Stromal cell of bone marrow (primary cell): ENCODE data around the gene GPC6.
A peak's percentile ranks its signal among the peaks of the same experiment; 100 is the strongest.
"Not testable (repeated sequence)": the region's sequence is repeated elsewhere in the genome, so short reads cannot be mapped to it uniquely, and the experiment has no call there.

Experiments
- DNase-seq: peaks from one replicate; pipeline ENCODE4 v3.0.0-alpha.2; 2012; ENCODE audit warnings: low read depth

Gene GPC6

DNA sequence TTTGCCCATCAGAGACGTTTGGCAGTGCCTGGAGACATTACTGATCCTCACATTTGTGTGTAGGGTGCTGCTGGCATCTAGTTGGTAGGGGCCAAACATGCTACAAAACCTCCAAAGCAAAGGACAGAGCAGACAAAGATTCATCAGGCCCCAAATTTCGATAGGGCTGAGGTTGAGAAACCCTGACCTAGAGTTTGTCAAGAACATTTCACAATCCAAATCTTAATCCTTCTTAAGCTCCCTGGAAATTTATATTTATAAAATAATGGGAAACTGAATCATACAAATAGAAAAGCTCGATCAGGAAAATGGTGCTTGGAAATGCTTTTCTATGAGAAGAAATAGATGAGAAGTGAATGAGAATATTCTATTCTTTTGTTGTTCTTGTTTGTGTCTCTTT lies 979.3 kb downstream of the GPC6 start:
- no peak for DNase-seq

- no peak for DNase-seq
Measured at GRCh38 chr13:94209117-94209516, 982.5 kb downstream of the GPC6 start.

- not testable (repeated sequence) for DNase-seq
Measured at GRCh38 chr13:94209913-94210312, 983.3 kb downstream of the GPC6 start.

- no peak for DNase-seq
Measured at GRCh38 chr13:94210816-94211215, 984.2 kb downstream of the GPC6 start.

DNA sequence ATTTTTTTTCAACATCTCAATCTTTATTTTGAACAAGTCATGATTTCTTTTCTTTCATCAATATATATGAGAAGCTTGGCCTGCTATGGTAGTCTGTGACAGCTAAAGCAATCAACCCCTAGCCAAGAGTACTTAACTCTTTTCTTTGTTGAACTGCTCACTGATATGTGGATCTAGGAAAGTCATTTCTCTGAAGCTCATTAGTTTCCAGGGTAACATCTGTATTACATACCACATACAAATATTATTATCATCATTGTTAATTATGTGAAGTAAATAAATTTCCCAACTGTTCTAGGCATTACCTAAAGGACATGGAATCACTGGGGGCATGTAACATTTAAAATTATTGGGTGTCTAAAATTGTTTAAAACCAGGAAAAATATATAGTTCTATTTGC lies 985.6 kb downstream of the GPC6 start:
- DNase-seq, result no peak

DNA sequence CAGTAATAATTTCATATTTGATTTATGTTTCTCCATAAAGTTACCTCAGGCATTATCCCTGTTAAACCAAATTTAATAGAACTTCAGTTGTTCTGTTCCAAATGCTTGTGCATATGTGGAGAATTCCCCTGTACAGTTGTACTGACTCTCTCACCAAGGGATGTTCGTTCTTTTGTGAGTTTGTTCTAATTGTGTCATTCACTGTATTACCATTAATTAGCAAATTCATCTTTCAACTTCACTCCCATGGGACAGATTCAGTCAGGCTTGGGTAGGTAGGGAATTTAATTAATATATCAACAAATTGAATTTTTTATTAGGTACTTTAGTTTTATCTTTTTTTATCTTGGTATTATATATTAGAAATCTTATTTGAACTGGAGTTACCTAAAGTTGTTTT lies 987.5 kb downstream of the GPC6 start:
- no peak for DNase-seq

DNA sequence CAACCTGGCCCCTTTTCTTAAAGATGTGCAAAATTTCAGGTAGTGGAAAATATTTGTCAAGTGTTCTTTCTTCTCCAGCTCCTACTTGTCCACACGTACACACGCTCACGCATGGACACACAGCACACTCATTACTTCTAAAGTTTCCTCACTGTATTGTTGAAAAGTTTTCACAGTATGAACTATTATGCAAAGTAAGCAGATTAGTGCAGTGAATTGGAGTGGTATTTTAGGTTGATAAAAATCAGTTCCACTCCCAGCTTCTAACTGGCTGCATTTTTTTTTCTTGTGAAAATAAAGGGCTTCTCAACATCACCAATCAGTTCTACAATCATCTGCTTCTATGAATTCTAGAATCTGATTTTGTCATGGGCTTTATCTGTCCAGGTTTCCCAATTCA lies 988.4 kb downstream of the GPC6 start:
- DNase-seq, result no peak

GRCh38 chr13:94216476-94216875 lies 989.9 kb downstream of the GPC6 start:
- DNase-seq, result no peak

DNA sequence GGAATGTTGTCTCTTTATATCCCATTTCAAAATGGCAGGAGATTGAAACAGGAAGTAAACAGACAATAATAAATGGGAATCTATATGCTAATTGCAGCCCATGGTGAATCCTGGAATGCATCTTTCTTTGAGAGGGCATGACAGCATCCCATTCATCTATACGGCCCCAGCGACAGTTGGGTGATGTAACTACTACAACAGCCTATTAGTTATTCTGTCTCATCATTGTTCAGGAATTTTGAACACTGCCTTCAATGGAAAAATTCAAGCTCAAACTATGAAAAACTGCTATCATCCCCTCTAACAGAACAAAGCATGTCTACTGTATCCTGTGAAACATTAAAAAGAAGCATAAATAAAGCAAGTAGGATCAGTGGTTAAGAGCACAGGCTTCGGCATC lies 990.8 kb downstream of the GPC6 start:
- no peak for DNase-seq

GRCh38 chr13:94218537-94218936 lies 991.9 kb downstream of the GPC6 start:
- DNase-seq, result no peak

GRCh38 chr13:94218951-94219350 lies 992.3 kb downstream of the GPC6 start:
- DNase-seq, result no peak

- no peak for DNase-seq
Measured at GRCh38 chr13:94224670-94225069, 998.1 kb downstream of the GPC6 start.

DNA sequence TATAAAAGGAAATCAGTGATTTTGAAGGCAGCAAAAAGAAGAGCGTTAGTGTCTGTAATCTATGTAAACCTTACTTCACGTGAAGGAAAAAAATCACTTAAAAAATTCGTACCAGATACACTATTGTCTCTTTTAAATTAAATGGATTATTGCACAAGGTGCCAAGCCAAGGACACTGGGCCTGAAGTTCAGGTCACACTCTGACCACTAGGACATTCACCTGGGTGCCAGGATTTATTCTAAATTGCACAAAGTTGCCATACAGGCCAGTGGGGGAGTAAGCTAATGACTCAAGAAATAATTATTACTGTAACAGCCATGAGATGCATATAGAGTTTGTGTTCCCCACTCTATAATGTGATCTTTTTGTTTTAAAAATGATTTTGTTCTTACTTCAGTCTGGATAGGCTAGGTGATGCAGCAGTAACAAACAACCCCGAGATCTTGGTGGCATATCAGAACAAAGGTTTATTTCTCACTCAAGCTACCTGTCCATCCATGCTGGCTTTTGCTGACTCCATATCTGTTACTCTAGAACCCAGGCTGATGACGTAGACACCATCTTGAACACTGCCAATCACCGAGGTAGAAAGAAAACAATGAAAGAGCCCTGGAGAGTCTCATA lies 1000.8 kb downstream of the GPC6 start:
- no peak for DNase-seq

GRCh38 chr13:94228763-94229162 lies 1002.2 kb downstream of the GPC6 start:
- DNase-seq, result peak; percentile 38

DNA sequence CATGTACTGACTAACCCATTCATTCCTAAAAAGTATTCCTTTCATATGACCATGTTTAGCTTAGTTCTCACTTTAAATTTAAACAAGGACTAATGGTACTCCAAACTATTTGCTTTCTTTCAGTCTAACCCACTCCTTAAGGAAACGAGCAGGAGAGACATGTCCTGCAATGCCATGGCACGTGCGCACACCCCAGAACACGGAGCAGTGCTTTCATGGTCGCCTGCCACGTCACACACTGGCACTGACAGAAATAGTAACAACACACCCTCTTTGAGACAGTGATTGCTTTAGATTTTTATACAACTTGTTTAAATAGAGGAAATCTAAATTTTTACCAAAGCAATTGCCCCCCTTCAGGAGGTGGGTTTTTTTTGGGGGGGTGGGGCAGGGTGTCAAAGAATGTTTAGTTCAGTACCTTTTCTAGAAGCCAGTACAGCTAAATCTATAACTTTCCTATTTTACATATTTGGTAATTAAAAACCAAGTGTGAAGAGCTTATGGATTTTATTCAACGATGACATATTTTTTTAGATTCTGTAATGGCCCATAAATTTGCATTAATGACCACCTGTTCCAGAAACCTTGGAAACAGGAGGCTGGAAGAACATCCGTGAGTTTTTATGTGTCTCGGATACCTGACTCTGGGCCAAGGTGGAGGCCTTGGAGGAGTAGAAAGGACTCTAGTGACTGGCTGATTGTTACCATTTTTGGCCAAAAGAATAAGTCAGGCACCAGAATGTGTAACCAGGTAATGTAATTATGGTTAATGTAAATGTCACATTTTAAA lies 1005.7 kb downstream of the GPC6 start:
- no peak for DNase-seq

DNA sequence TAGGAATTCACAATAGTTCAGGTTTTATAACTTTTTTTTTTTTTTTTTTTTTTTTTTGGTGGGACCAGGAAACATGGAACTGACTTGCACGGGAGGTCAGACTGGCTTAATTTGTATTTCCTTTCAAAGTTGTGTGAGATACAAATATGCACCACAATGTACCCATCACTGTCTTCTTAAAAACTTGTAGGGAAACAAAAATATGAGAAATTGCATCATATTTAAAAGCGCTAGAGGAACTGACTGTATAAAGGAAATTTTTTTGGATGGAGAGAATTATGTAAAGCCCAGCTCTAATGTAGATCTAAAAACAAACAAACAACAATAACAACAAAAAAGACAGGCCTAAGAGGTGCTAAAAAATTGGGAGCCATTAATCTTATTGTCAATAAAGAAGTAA lies 1006.3 kb downstream of the GPC6 start:
- no peak for DNase-seq

- peak; percentile 87 for DNase-seq
Measured at GRCh38 chr13:94233401-94233800, 1006.8 kb downstream of the GPC6 start.

GRCh38 chr13:94233837-94234236 lies 1007.2 kb downstream of the GPC6 start:
- DNase-seq, result no peak

- no peak for DNase-seq
Measured at GRCh38 chr13:94234738-94235137, 1008.1 kb downstream of the GPC6 start.

- DNase-seq, result no peak
Measured at GRCh38 chr13:94236132-94236531, 1009.5 kb downstream of the GPC6 start.

DNA sequence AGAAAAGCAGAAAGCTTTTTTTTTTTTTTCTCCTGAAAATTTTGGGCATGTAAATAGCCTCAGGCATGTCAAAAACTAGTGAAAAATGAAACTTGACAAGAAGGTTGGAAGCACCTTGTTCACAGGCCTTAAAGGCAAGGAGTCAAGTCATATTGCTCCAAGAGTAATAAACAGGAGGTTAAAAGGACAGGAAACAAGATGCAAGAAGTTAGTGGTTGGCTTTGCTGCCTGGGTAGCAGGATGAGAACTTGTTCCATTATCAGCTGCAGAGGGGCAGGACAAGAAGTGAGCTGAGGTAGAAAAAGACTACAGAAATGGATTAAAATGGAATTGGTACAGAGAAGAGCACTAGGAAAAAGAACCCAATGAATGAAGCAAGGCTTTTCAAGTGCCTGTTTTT lies 1010.3 kb downstream of the GPC6 start:
- no peak for DNase-seq

- peak; percentile 28 for DNase-seq
Measured at GRCh38 chr13:94239135-94239534, 1012.5 kb downstream of the GPC6 start.

DNA sequence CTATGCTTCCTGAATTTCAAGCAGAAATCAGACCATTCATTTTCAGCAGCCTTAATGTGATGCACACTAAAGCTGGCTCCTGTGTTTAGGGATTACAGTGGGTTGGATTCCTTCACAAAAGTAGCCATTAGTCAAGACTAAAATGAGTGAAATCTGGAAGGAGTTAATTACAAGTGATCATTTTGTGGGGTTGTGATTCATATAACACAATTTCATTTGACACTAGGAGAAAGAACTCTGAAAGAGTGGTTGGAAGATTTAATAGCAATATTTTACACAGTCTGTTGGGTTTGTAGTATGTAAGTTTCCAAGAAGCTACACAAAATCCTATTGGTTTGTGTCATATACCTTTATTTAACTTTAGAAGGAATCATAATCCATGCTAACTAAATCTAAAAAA lies 1015.9 kb downstream of the GPC6 start:
- DNase-seq, result no peak

GRCh38 chr13:94243551-94243950 lies 1016.9 kb downstream of the GPC6 start:
- DNase-seq, result no peak
